Spleen (tissue), 11 donors: ENCODE data around the gene ZNF236. TPM values are rescaled to one million over a fixed set of nuclear protein-coding genes. Genes with fewer than 3 reads are reported as not detected.

ENCODE experiments used
- DNase-seq: peaks from one replicate; pipeline ENCODE4 v3.0.0-alpha.2; 2020
- H3K27ac ChIP-seq, 8 donors: fragments of 200-600 bp; sonication (generic) in 7 of 8; 1 replicate in 4 of 8; 2 replicates in 4 of 8; pipeline versions ENCODE4 v1.5.0 to v1.8.0; 2016 to 2021; ENCODE audit warnings: inconsistent platforms in 4 of 8, mild to moderate bottlenecking in 4 of 8, moderate library complexity in 1 of 8
- H3K27me3 ChIP-seq, 7 donors: fragments of 200-600 bp; sonication (generic) in 6 of 7; replicated peaks in 1 of 7; 1 replicate in 4 of 7; 2 replicates in 3 of 7; pipeline versions ENCODE4 v1.5.0 to v1.8.0; 2016 to 2021; ENCODE audit warnings: inconsistent platforms in 3 of 7, mild to moderate bottlenecking in 1 of 7
- H3K36me3 ChIP-seq, 6 donors: fragments of 200-600 bp; sonication (generic) in 5 of 6; 1 replicate in 4 of 6; 2 replicates in 2 of 6; pipeline versions ENCODE4 v1.5.0 to v1.8.0; 2016 to 2021; ENCODE audit warnings: inconsistent platforms in 2 of 6
- H3K4me1 ChIP-seq, 6 donors: fragments of 200-600 bp; sonication (generic) in 5 of 6; 1 replicate in 3 of 6; 2 replicates in 3 of 6; pipeline versions ENCODE4 v1.5.0 to v1.8.0; 2016 to 2021; ENCODE audit warnings: inconsistent platforms in 3 of 6
- H3K4me3 ChIP-seq, 8 donors: fragments of 200-600 bp; sonication (generic) in 7 of 8; 1 replicate in 4 of 8; 2 replicates in 4 of 8; pipeline versions ENCODE4 v1.5.0 to v1.8.0; 2016 to 2021; ENCODE audit warnings: inconsistent platforms in 4 of 8, mild to moderate bottlenecking in 4 of 8, moderate library complexity in 2 of 8
- H3K9me3 ChIP-seq, 8 donors: fragments of 200-600 bp; sonication (generic) in 7 of 8; 1 replicate in 4 of 8; 2 replicates in 4 of 8; pipeline versions ENCODE4 v1.5.0 to v1.8.0; 2016 to 2021; ENCODE audit warnings: inconsistent platforms in 4 of 8
- CTCF ChIP-seq, 11 experiments: fragments of 200-600 bp in 7 of 11; fragments of 450-650 bp in 4 of 11; sonication (generic) in 4 of 11; IDR thresholded peaks in 8 of 11; conservative IDR thresholded peaks in 3 of 11; 1 replicate in 7 of 11; 2 replicates in 4 of 11; pipeline versions ENCODE4 v1.4.0 to v1.8.0; 2016 to 2021; ENCODE audit warnings: antibody characterized with exemption in 11 of 11, inconsistent platforms in 4 of 11, mild to moderate bottlenecking in 1 of 11
- POLR2A ChIP-seq, 3 donors: fragments of 450-650 bp; IDR thresholded peaks; one replicate each; pipeline ENCODE4 v1.5.1; 2017; ENCODE audit warnings: antibody characterized with exemption in 3 of 3, mild to moderate bottlenecking in 1 of 3
- POLR2AphosphoS5 ChIP-seq, 3 donors: sonication (generic); formaldehyde crosslinking; IDR thresholded peaks; one replicate each; pipeline ENCODE4 v1.5.1; 2017; ENCODE audit warnings: antibody characterized with exemption in 3 of 3
- WGBS, 5 donors: extraction: QIAGEN DNeasy Blood & Tissue Kit in 3 of 5; methylation state at CpG; one replicate each; pipeline versions ENCODE4 v1.1.5 to v1.1.7; 2013 to 2018; 5-methylcytosine and 5-hydroxymethylcytosine counted together
- intact Hi-C: fragments of 100-400 bp; cut with DNase I; formaldehyde crosslinking; loops from one replicate; pipeline ENCODE4 v1.15.0; 2023; ENCODE audit warnings: low total_unique reads
- polyA plus RNA-seq, 3 donors: library from polyadenylated mRNA; stranded (reverse); fragments of 200-250 nt; gene quantifications; one replicate each; pipeline ENCODE4 v1.2.1, GENCODE V29; 2013
- total RNA-seq, 7 donors: library from RNA; depleted of rRNA in 3 of 7; stranded (reverse); fragments of >200 nt in 3 of 7; fragmentation: NEBNext Ultra II Directional in 4 of 7; extraction: Animal tissue kit (Norgen Biotek cat#: 25700) in 4 of 7; gene quantifications; one replicate each; pipeline versions ENCODE4 v1.1.0 to v1.2.1, GENCODE V29; 2016 to 2021
- donor health status: healthy with polysubstance abuse.
- donor health status: DM: no; HTN: no; CAD: no; lungs with moderate emphysema.
- donor health status: DM: no; HTN: no; CAD: no.
- donor health status: Bipolar disorder and iron deficiency.
- donor health status: healthy.
- donor health status: DM: no; HTN: no; CAD: no.
- donor health status: DM: yes; HTN: yes; CAD: no.

Gene ZNF236
- total and polyA plus RNA-seq, 10 donors: 1.5 to 25.4 (median 19.9) TPM

GRCh38 chr18:77004555-77005380 is 182.4 kb downstream of the ZNF236 start:
- peak overlapping the region in 4 of 8 donors; percentile 11 to 47 (median 19) for H3K4me3 ChIP-seq
- peak; percentile 88 for DNase-seq
- H3K36me3 ChIP-seq: peaks cover 0 to 27% (median 2%) of the 10 kb centered on the region in 6 donors
- WGBS, 5 donors: 27 to 55% (median 36%) methylated on average over 15 to 26 of the region's 26 CpGs
- intact Hi-C loops: loop anchor here (5.0 kb wide), 2 partner anchors 48 to 208 kb away; no protein-coding TSS in a partner anchor
- peak overlapping the region in 6 of 8 donors; percentile 20 to 77 (median 59) for H3K27ac ChIP-seq
- H3K9me3 ChIP-seq: no peaks in the 10 kb centered on the region
- H3K27me3 ChIP-seq: peaks cover 0 to 2% (median 0%) of the 10 kb centered on the region in 7 donors
- TF ChIP-seq CTCF (IDR thresholded peaks at IDR 0.05 in 8 of 11, conservative IDR thresholded peaks at IDR 0.05 in 3 of 11) (no peak), POLR2AphosphoS5 (IDR thresholded peaks at IDR 0.05) (peak in 1 of 3 donors; percentile 35)
- peaks cover 8 to 63% (median 34%) of the 10 kb centered on the region in 6 donors for H3K4me1 ChIP-seq

GRCh38 chr18:77005651-77006195 is 183.4 kb downstream of the ZNF236 start:
- DNase-seq: no peak
- intact Hi-C loops: no loop called here

GRCh38 chr18:77006305-77007175 is 184.2 kb downstream of the ZNF236 start:
- Histone ChIP-seq H3K36me3 (peaks cover 0 to 45% (median 5%) of the 10 kb centered on the region in 6 donors), H3K4me1 (peaks cover 0 to 56% (median 29%) of the 10 kb centered on the region in 6 donors), H3K27ac (peak overlapping the region in 4 of 8 donors; percentile 33 to 75 (median 63)), H3K4me3 (no peak overlapping the region), H3K27me3 (peaks cover 0 to 4% (median 0%) of the 10 kb centered on the region in 7 donors), H3K9me3 (no peaks in the 10 kb centered on the region)
- intact Hi-C loops: no loop called here
- 70 to 87% (median 78%) methylated on average over 21 to 29 of the region's 29 CpGs for WGBS, 5 donors
- no peak for DNase-seq
- TF ChIP-seq POLR2AphosphoS5 (IDR thresholded peaks at IDR 0.05): peak in 1 of 3 donors; percentile 55
- TF ChIP-seq POLR2A (IDR thresholded peaks at IDR 0.05): no peak

More at GRCh38 chr18:77005651-77006195, 183.4 kb downstream of the ZNF236 start:
- peaks cover 0 to 36% (median 2%) of the 10 kb centered on the region in 6 donors for H3K36me3 ChIP-seq
- 78 to 88% (median 83%) methylated on average over 11 of the region's 11 CpGs for WGBS, 5 donors
- peaks cover 0 to 4% (median 0%) of the 10 kb centered on the region in 7 donors for H3K27me3 ChIP-seq
- TF ChIP-seq POLR2AphosphoS5 (IDR thresholded peaks at IDR 0.05): no peak
- TF ChIP-seq CTCF (IDR thresholded peaks at IDR 0.05 in 8 of 11, conservative IDR thresholded peaks at IDR 0.05 in 3 of 11): no peak
- no peak for TF ChIP-seq POLR2A (IDR thresholded peaks at IDR 0.05)
- H3K4me3 ChIP-seq: no peak overlapping the region
- no peaks in the 10 kb centered on the region for H3K9me3 ChIP-seq
- peak overlapping the region in 4 of 8 donors; percentile 2 to 77 (median 72) for H3K27ac ChIP-seq
- peaks cover under 1 to 59% (median 28%) of the 10 kb centered on the region in 6 donors for H3K4me1 ChIP-seq

GRCh38 chr18:77007251-77007650 is 184.9 kb downstream of the ZNF236 start:
- Histone ChIP-seq H3K27ac (peak overlapping the region in 3 of 8 donors; percentile 56 to 75 (median 70)), H3K27me3 (peaks cover 0 to 4% (median 0%) of the 10 kb centered on the region in 7 donors), H3K4me1 (peaks cover 0 to 62% (median 29%) of the 10 kb centered on the region in 6 donors), H3K9me3 (no peaks in the 10 kb centered on the region), H3K4me3 (no peak overlapping the region), H3K36me3 (peaks cover 0 to 52% (median 8%) of the 10 kb centered on the region in 6 donors)
- intact Hi-C loops: no loop called here
- WGBS, 5 donors: 71 to 80% (median 76%) methylated on average over 11 to 12 of the region's 12 CpGs
- TF ChIP-seq POLR2A (IDR thresholded peaks at IDR 0.05) (no peak), CTCF (IDR thresholded peaks at IDR 0.05 in 8 of 11, conservative IDR thresholded peaks at IDR 0.05 in 3 of 11) (no peak), POLR2AphosphoS5 (IDR thresholded peaks at IDR 0.05) (no peak)
- DNase-seq: no peak
